ENCODE data around the gene RXFP4.

- TF ChIP-seq EZH2 (IDR thresholded peaks at IDR 0.05; ENCODE audit: borderline replicate concordance, insufficient read depth, low read depth, low read length, poor library complexity, severe bottlenecking): no peak
- TF ChIP-seq, protein P1, sequence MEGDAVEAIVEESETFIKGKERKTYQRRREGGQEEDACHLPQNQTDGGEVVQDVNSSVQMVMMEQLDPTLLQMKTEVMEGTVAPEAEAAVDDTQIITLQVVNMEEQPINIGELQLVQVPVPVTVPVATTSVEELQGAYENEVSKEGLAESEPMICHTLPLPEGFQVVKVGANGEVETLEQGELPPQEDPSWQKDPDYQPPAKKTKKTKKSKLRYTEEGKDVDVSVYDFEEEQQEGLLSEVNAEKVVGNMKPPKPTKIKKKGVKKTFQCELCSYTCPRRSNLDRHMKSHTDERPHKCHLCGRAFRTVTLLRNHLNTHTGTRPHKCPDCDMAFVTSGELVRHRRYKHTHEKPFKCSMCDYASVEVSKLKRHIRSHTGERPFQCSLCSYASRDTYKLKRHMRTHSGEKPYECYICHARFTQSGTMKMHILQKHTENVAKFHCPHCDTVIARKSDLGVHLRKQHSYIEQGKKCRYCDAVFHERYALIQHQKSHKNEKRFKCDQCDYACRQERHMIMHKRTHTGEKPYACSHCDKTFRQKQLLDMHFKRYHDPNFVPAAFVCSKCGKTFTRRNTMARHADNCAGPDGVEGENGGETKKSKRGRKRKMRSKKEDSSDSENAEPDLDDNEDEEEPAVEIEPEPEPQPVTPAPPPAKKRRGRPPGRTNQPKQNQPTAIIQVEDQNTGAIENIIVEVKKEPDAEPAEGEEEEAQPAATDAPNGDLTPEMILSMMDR (IDR thresholded peaks at IDR 0.05): no peak
These were observed 29.2 kb downstream of the RXFP4 start for GRCh38 chr1:155970531-155971167.

Measured in B cell (primary cell).